Central memory CD4-positive, alpha-beta T cell (primary cell): ENCODE measurements around the gene VPS26C.
"Not testable (repeated sequence)": the region's sequence is repeated elsewhere in the genome, so short reads cannot be mapped to it uniquely, and the experiment has no call there.

ENCODE experiments used
- DNase-seq: peaks from one replicate; pipeline ENCODE4 v3.0.0; 2022
- total RNA-seq, 3 experiments: gene quantifications; one replicate each; lab custom pipeline; 2026; lab: John Stamatoyannopoulos, UW

VPS26C gene
- total RNA-seq, result 59.6 to 112 (median 80.3) reads per million in 3 experiments

- peak; percentile 99 for DNase-seq
Observed at GRCh38 chr21:37267269-37268185, at the start of gene VPS26C. Gene VPS26C, minus strand, starts transcription at chr21:37267334. Its CDS starts 40 bp downstream, at chr21:37267294.

GRCh38 chr21:37316072-37316471 lies 48.9 kb upstream of the VPS26C start:
- DNase-seq, result not testable (repeated sequence)

- DNase-seq, result no peak
Observed at GRCh38 chr21:37300114-37300751, 33.1 kb upstream of the VPS26C start.

- DNase-seq, result no peak
Observed at GRCh38 chr21:37297364-37297763, 30.2 kb upstream of the VPS26C start.

GRCh38 chr21:37294679-37295078 lies 27.5 kb upstream of the VPS26C start:
- no peak for DNase-seq

DNA sequence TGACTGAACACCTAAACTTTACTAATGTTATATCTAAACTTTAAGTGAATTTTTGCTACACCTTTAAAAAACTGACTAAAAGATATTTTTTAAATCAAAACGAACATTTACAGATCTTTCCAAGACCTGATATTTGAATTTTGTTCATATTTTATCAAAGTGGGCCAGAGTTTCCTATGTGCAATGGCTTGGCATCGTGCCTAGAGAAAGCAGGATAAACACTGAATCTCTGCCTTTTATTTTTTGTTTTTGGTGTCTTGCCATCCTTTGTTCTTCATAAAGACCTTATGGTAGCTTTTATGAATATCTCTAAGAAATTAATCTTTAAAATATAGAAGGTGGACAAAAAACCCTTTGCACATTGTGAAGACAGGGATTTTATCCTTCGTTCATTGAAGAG lies 25.8 kb upstream of the VPS26C start:
- DNase-seq, result no peak

- no peak for DNase-seq
Observed at GRCh38 chr21:37292041-37292440, 24.9 kb upstream of the VPS26C start.

DNA sequence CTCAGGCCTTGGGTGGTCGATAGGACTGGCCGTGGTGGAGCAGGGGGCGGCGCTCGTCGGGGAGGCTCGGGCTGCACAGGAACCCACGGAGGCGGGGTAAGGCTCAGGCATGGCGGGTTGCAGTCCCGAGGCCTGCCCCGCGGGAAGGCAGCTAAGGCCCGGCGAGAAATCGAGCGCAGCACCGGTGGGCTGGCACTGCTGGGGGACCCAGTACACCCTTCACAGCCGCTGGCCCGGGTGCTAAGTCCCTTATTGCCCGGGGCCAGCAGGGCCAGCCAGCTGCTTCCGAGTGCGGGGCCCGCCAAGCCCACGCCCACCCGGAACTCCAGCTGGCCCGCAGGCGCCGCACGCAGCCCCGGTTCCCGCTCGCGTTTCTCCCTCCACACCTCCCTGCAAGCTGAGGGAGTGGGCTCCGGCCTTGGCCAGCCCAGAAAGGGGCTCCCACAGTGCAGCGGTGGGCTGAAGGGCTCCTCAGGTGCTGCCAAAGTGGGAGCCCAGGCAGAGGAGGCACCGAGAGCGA lies 16.1 kb upstream of the VPS26C start:
- not testable (repeated sequence) for DNase-seq

DNA sequence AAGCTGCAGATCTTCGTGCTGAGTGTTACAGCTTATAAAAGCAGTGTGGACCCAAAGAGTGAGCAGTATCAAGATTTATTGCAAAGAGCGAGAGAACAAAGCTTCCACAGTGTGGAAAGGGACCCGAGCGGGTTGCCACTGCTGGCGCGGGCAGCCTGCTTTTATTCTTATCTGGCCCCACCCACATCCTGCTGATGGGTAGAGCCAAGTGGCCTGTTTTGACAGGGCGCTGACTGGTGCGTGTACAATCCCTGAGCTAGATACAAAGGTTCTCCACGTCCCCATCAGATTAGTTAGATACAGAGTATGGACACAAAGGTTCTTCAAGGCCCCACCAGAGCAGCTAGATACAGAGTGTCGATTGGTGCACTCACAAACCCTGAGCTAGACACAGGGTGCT lies 15.5 kb upstream of the VPS26C start:
- DNase-seq, result peak; percentile 5

DNA sequence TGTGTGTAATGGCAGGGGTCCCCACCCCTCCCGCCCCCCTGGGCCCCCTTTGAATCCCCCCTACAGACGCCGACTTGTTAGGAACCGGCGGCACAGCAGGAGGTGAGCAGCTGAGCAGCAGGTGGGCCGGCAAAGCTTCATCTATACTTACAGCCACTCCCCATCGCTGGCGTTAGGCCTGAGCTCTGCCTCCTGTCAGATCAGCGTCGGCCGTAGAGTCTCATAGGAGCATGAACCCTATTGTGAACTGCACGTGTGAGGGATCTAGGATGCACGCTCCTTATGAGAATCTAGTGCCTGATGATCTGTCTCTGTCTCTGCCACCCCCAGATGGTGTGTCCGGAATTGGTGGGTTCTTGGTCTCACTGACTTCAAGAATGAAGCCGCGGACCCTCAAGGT lies 14.9 kb upstream of the VPS26C start:
- no peak for DNase-seq

- DNase-seq, result no peak
Observed at GRCh38 chr21:37281579-37281978, 14.4 kb upstream of the VPS26C start.

DNA sequence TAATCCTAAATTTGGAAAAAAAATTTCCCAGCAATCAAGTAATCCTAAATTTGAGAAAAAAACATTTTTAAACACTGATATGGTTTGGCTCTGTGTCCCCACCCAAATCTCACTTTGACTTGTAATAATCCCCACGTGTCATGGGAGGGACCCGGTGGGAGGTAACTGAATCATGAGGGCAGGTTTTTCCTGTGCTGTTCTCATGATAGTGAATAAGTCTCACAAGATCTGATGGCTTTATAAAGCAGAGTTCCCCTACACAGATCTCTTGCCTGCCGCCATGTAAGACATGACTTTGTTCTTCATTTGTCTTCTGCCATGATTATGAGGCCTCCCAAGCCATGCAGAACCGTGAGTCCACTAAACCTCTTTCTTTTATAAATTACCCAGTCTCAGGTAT lies 12.1 kb upstream of the VPS26C start:
- DNase-seq, result not testable (repeated sequence)

- DNase-seq, result no peak
Observed at GRCh38 chr21:37278199-37278598, 11.1 kb upstream of the VPS26C start.

GRCh38 chr21:37276377-37276776 lies 9.2 kb upstream of the VPS26C start:
- DNase-seq, result no peak

DNA sequence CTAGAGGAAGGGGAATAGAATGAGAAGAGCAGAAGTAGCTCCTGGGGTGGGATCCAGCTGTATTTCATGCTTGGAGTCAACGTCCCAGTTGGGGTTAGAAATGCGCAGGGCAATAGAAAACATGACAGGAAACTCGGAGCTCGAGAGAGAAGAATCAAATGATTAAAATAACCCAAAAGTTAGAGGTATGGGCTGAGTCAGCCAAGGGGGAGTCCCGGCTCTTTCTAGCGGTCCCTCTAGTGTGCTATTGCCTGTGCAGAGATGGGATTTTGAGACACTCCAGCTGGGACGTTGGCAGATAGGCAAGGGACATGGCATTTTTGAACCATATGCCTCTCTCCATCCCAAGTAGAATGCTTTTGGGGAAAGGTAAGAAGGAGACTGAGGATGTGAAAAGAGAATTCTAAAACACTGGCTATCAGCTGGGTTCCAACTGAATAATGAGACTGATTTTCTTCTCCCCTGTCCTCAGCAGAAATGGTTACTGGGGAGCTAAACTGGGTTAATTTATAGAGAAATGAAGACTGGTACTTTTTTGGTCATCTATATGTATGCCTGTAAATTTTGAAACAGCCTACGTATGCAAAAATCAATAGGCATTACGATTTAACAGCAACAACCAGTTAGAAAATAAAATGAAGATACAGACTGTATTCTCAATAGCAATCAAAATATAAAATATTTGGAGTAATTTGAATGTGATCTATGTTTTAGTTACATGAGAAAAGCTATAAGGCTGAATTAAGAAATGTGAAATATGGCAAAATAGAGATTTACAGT lies 7.0 kb upstream of the VPS26C start:
- no peak for DNase-seq

DNA sequence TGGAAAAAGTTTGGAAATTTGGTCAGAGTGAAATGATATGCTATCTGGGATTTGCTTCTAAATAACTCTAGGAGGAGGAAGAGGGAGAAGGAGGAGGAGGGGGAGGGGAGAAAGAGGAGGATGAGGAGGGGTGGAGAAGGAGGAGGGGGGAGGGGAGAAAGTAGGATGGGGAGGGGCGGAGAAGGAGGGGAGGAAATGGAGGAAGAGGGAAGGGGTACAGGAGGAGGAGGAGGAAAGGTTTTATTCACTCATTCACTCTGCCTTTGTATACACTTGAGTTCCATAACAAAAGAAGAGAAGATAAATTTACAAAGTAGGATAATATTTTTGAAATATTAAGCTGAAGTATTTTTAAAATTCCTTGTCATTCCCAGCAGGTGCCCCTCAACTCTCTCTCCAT lies 6.3 kb upstream of the VPS26C start:
- no peak for DNase-seq

GRCh38 chr21:37272897-37273296 lies 5.8 kb upstream of the VPS26C start:
- DNase-seq, result no peak

- no peak for DNase-seq
Observed at GRCh38 chr21:37270576-37271365, 3.6 kb upstream of the VPS26C start.

GRCh38 chr21:37269481-37269880 lies 2.3 kb upstream of the VPS26C start:
- DNase-seq, result no peak

GRCh38 chr21:37268186-37268503 lies 1.0 kb upstream of the VPS26C start:
- no peak for DNase-seq

- no peak for DNase-seq
Observed at GRCh38 chr21:37266515-37267221, 466 bp downstream of the VPS26C start.

- DNase-seq, result no peak
Observed at GRCh38 chr21:37264808-37265207, 2.3 kb downstream of the VPS26C start.
